Activated CD4-positive, alpha-beta T cell treated with anti-CD3 and anti-CD28 coated beads, Interleukin-2, amount 50 U/mL, for 48 hours (primary cell): ENCODE results near the gene PLCH1.
"Not testable (repeated sequence)": the region's sequence is repeated elsewhere in the genome, so short reads cannot be mapped to it uniquely, and the experiment has no call there.

Source experiments
- DNase-seq, 2 experiments: peaks; one replicate each; pipeline ENCODE4 v3.0.0-alpha.2; 2020

PLCH1 gene

DNA sequence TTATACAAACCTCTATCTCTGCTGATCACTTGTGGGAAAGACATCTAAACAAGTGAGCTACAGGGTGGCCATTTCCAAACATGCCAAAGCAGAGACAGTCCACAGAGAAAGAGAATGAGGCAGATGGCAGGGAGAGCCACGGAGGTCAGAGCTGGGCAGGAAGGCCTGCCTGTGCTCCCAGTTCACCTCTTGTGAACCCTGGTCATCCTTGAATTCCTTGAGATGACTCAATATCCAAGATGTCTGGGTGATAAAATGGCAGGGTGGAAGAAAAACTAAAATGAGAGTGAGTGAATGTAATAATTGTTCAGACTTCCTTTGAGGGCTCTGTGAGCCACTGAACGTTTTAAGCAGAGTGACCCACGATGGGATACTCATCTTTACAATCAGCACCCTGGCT is 104.8 kb downstream of the PLCH1 start:
- no peak for DNase-seq

DNA sequence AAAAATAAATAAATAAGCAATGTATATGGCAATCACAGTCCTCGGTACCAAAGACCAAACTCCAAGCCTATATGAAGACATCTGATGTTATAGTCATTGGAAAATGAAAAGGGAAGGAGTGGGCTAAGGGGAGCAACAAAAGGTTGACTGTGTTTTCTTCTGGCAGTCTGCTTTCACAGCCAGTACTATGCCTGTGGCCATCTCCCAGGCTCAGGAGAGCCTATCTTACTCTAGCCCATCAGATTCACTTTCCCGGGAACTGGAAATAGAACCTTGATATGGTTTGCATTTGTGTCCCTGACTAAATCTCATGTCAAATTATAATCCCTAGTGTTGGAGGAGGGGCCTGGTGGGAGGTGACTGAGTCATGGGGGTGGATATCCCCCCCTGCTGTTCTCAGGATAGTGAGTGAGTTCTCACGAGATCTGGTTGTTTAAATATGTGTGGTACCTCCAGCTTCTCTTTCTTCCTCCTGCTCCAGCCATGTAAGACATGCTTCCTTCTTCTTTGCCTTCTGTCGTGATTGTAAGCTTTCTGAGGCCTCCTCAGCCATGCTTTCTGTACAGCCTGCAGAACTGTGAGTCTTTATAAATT is 105.3 kb downstream of the PLCH1 start:
- DNase-seq = no peak

DNA sequence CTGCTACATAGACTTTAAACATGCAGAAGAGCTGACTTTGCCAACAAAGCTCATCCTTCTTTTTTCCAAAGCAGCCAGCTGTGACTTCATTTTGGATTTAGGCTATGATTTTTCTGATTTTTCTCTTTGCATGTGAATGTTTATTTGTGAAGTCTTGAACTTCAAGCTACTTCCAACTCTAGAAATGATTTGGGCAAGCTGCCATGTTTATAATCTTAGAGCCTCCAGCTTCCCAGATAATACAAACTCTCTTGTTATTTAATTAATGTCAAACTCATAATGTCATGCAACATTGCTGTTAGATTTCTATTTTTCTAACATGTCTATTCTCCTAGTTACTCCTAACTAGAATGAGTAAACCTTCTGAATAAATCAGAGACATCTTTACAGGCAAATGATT is 106.4 kb downstream of the PLCH1 start:
- not testable (repeated sequence) for DNase-seq

DNA sequence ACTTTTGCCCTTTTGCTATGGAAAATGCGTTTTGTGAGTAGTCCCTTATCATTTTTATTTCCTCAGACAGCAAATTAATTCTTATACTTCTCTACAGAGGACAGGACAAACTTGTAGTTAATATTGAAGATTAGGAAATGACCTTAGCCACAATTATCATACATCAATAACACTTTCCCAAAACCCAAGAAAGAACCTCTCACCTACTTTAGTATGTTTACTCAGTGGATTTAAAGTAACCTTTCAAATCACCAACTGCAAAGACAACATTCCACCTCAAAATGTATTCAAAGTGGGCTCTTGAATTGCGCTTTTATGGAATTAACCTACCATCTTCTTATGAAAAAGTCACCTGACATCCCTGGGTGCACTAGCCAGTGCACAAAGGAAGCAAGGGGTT is 107.3 kb downstream of the PLCH1 start:
- DNase-seq = no peak

DNA sequence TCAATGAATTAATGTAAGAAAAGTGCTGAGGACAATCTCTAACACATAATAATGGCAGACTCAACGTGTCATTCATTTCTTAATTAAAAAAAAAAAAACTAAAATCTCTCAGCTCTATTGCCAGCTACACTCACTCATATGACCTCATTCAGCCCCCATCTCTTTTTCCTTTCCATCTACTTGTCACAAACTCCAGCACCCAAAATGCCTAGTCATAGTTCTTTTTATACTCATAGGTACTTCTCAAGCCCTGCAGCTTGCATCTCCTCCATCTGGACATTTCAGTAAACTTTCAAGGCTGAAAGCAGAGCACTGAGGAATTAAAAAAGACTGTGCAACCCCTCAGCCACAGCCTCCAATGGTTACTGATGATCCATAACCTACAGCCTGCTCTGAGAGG is 109.8 kb downstream of the PLCH1 start:
- DNase-seq = no peak

DNA sequence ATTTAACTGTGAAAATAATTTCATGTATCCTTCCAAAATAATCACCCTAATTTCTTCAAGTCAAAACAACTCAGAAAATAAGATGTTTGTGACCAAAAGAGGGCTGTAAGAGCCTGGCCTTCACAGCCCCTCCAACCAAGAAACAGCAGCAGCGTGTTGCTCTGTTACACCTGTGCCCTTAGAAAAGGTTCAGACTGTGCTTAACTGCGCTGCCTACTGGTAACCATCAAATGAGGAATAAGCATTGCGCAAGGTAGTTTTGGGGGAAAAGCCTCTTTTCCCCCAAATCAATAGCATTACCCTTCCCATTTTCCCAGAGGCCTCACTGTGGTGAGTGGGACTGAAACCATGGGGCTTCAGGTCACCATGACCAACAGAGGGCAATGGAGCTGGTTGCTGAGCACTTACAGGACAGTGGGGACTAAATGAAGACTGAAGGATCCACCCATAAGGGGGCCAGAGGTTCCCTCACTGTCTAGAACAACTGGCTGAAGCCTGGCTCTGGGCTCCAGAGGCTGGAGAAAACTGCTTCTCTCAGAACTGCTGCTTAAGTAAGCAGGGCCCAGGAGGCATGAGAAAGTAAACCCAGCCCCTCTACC is 110.7 kb downstream of the PLCH1 start:
- DNase-seq = no peak

DNA sequence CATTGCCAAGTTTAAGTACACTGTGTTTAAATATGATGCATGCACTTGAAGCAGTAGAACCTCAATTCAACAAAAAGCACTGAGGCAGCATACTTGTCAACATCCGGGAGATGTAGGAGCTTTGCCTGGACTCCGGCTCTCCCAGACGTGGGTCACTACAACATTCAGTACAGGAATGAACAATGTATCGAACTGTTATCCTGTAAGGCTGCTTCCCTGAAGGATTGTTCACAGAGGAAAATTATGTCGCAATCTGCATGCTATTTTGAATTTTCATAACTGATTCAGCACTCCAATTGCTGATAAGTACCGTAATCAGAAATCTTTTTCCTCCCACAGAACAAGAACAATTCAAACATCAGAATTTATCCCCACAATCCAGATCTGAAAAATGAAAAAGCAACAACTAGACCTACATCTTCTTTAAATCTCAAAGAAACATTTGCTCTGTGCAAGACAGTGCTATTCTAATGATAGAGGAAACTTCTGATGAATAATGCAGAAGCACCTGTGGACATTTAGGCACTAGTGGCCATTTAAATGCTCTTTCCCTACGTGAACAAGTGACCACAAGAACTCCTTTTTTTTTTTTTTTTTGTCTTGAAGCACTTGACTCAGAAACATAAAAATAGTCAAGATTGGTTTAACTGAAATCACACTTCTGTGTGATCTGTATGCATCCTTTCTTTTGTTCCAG is 113.4 kb downstream of the PLCH1 start:
- DNase-seq = no peak

DNA sequence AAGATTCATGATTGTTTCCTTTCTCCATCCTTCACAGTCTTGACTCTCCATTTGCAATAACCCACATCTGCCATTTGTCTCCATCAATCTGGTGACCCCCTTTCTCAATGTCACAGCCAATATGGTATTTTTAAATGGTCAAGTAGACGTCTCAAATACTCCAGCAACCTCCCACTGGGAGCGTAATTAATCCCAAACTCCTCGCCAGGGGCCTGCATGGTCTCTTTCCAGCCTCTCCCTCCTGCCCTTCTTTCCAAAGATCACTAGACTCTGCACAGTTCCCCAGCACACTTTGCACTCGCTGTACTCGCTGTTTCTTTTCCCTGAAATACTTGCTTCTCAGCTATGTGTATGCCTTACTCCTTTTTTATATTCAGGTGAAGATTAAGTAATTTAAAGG is 115.3 kb downstream of the PLCH1 start:
- no peak for DNase-seq

DNA sequence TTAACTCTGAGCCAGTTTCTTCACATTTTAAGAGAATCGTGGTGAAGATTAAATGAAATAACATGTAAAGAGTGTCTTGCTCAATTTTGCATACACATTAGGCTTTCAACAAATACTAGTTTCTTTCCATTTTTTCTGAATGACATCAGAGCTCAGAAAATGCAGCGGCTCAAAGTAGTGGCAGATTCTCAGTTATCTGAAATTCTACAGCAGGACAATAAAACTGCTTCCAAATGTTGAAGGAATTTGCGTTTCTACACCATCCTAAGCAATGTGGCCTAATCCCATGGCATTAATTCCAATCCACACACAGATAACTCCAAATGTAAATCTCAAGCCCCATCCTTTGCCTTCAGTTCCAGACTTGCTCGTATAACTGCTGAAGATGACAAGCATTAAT is 115.8 kb downstream of the PLCH1 start:
- DNase-seq = no peak

DNA sequence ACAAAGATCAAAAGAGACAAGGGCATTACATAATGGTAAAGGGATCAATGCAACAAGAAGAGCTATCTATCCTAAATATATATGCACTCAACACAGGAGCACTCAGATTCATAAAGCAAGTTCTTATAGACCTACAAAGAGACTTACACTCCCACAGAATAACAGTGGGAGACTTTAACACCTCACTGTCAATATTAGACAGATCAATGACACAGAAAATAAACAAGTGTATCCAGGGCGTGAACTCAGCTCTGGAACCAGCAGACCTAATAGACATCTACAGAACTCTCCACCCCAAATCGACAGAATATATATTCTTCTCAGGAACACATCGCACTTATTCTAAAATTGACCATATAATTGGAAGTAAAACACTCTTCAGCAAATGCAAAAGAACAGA is 122.2 kb downstream of the PLCH1 start:
- DNase-seq = not testable (repeated sequence)

DNA sequence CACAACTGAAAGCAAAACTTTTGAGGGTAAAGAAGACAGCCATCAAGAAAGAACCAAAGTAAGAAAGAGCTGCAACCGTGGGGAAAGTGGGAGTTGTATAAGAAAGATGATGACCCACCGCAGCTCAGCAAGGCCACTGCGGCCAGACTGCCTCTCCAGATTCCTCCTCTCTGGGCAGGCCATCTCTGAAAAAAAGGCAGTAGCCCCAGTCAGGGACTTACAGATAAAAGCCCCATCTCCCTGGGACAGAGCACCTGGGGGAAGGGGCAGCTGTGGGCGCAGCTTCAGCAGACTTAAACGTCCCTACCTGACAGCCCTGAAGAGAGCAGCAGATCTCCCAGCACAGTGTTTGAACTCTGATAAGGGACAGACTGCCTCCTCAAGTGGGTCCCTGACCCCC is 124.3 kb downstream of the PLCH1 start:
- DNase-seq = not testable (repeated sequence)

DNA sequence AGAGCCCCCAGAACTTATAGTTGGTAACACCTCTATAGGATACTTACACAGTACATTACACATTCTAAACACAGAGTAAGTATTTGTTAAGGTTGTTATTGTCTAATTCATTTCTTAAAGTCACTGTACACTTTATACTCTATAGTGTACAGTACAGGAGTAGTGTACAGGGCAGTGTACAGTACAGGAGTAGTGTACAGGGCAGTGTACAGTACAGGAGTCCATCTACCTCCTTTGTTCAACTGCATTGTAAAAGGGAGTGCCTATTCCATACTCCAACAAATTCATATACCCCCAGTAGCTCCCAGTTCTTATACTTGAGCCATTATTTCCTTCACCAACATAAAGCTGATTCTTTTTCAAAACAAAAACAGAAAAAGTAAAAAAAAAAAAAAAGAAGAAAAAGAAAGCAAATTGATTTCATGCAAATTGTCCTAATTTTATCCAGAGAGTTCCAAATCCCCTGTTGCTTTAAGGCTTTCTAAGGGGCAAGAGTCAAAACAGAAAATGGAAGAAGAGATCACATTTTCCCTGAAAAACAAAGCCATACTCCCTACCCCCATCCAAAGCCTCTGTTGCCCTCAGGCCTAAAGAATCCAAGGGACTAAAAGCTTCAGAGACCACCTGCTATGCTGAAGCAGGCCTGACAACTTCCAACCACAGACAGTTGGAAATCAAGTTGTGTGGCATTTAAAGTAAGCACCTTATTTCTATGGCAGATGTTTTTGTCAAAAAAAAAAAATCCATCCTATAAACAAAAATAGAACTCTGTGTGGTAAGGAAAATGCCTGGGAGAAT is 125.6 kb downstream of the PLCH1 start:
- DNase-seq = no peak

DNA sequence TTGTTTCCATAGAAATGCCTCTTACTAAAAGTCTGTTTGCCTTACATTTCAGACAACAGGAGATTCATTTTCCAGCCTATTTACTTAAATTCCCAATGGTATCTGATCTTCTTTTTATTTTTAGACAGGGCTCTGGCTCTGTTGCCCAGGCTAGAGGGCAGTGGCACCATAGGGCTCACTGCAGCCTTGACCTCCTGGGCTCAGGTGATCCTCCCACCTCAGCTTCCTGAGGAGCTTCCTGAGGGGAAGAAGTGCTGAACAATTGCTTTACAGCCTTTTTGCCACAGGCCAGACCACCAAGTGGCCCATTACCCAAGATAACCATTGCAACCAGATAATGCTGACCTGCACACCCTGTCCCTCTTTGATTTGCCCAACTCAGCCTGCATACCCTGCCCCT is 126.3 kb downstream of the PLCH1 start:
- DNase-seq = no peak

DNA sequence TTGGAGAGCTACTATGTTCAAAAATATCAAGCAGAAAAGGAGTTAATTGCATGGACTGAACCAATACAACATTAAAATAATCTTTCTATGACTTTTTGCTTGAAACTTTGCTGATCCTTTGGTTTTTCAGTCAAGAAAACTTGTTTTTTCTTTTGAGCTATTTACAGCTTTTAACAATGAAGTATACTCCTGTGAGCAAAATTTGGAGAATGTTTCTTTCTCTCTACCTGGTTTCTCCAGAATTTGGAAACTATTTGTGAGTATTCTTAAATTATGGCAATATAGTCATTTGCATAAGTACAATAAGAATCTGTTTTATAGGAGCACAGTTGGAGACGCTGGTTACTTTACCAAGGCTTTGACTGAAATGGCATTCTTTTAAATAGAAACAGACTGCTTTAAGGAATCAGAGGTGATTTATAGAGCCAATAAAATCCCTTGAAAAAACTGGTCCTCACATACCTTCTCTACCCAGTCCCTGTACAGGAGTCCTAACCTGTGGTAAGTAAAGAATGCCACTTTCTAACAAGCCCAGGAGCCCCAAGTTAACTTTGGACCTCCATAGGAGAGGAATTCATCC is 127.4 kb downstream of the PLCH1 start:
- DNase-seq = no peak

DNA sequence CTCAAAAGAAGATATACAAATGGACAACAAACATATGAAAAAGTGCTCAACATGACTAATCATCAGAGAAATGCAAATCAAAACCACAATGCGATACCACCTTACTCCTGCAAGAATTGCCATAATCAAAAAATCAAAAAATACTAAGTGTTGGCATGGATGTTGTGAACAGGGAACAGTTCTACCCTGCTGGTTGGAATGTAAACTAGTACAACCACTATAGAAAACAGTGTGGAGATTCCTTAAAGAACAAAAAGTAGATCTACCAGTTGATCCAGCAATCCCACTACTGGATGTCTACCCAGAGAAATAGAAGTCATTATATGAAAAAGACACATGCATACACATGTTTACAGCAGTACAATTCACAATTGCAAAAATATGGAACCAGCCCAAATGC is 129.7 kb downstream of the PLCH1 start:
- DNase-seq = not testable (repeated sequence)

DNA sequence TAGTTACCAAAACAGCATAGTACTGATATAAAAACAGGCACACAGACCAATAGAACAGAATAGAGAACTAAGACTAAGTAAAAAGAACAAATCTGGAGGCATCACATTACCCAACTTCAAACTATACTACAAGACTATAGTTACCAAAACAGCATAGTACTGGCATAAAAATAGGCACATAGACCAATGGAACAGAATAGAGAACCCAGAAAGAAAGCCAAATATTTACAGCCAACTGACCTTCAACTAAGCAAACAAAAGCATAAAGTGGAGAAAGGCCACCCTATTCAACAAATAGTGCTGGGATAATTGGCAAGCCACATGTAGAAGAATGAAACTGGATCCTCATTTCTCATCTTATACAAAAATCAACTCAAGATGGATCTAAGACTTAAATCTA is 130.5 kb downstream of the PLCH1 start:
- DNase-seq = not testable (repeated sequence)

DNA sequence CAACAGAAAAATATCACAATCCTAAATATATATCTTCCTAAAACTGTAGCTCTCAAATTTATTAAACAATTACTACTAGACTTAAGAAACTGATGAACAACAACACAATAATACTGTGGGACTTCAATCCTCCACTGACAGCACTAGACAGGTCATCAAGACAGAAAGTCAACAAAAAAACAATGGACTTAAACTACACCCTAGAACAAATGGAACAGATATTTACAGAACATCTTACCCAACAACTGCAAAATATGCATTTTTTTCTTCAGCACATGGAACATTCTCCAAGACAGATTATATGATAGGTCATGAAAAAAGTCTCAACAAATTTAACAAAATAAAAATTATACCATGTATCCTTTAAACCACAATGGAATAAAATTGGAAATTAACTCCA is 133.4 kb downstream of the PLCH1 start:
- no peak for DNase-seq

DNA sequence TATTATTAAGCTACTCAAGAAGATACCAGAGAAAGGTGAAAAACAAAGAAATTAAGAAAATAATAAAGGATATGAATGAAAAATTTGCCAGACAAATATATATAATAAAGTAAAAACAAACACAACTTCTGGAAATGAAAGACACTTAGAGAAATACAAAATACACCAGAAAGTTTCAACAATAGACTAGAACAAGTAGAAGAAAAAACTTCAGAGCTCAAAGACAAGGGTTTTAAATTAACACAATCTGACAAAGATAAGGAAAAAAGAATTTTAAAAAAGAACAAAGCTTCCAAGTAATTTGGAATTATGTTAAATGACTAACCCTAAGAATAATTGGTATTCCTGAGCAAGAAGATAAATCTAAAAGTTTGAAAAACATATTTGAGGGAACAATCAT is 135.3 kb downstream of the PLCH1 start:
- DNase-seq = no peak

DNA sequence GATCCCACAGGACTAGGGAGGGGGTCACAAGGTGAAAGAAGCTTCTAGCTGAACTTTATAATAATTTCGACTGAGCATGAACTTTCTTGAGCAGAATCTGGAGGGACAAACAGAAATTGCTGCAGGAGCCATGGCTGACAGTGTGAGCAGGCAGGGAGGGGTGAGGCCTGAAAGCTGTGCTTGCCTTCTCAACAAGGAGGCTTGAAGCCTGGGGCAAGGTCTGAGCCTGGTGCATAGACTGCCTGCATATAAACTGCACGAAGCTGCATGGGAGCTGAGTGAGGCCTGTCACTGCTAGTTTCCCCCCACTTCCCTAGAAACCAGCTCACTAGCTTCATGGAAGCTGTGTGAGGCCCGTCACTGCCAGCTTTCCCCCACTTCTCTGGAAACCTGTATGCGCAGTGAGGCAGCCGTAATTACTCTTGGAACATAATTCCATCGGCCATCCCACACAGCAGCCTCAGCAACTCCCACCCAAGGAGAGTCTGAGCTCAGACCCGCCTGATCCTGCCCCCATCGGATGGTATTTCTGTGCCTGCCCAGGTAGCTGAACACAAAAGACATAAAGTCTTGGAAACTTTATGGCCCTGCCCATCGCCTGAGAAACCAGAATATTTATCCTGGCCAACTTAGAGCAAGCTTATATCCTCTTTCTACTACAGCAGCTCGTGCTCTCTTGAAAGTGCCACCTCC is 136.5 kb downstream of the PLCH1 start:
- DNase-seq = no peak

DNA sequence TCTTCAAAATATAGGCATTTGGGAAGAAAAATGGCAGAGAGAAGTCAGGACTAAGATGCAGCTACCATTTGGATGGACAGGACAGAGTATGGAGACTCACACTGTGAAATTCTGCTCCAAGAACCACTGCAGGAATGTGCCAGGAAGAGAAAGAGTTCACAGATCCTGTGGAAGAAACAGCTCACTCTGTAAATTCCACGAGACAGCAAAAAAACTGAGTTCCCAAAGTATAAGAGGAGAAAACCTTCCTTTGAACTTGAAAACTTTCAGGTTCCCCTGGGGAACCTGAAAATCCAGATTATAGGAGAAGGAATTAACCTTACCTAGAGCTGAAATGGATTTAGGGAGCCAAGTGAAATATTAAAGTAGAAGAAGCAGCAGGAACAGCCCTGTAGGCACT is 137.1 kb downstream of the PLCH1 start:
- DNase-seq = no peak

DNA sequence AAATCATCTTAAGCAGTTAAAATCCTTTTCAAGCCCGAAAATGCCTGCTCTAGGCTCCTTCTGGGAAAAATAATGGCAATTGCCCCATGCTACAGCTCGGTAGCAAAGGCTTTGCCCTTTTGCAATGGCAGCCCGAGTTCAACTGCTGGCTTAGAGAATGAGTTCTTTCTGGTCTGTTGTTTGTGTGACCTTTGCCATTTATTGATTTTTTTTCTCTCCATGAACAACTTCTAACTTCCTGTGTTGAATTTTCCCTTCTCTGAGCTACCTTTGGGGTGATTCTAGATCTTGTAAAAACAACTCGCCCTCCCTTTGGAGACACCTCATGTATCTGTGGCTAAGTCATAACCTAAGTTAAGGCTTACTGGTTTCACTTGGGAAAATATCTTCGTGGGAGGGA is 139.3 kb downstream of the PLCH1 start:
- no peak for DNase-seq

DNA sequence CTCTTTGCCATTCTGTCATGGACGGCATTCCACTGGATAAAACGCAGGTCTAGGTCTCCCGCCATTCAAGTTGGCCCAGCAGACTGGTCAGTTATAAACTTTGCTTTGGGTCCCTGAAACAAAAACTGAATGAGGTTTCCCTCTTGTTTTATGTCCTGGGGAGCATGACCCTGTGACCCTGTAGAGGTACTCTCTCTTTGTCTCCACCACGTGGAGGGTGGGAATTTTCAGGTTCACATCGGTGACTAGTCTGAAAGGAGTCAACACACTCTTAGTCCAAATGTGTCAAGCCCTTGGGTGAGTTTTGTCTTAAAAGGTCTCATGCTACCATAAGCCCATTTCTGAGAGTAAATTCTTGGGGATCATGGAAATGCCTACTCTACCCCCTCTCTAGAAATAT is 139.9 kb downstream of the PLCH1 start:
- DNase-seq = no peak

DNA sequence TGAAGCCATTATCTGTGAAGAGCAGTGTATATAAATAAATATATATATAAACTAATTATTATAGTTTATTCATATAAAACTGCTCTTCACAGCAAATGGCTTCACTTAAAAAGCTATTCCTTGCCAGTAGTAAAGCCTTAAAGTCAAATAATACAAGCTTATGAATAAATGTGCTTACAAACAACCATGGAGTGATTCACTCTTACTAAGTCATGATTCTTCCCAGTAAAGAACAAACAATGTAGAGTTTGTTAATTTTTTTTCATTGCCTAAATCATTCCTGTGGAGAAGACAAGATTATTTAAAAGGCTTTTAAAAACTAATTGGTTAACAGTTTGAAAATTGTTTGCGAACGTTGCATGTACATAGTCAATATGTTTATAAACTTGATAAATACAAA is 140.7 kb downstream of the PLCH1 start:
- no peak for DNase-seq
